ENCODE data around the gene PRX. TPM values are rescaled to one million over a fixed set of nuclear protein-coding genes. Genes with fewer than 3 reads are reported as not detected.

PRX gene
- total and polyA plus RNA-seq, 2 of the 13 experiments (the other 11 are each of a cell fraction or from before 2014, with no cell fraction given), result 0.66 TPM

GRCh38 chr19:40443131-40443999 lies 30.2 kb upstream of the PRX start (continued):
- TF ChIP-seq KLF11 (CRISPR knock-in tag; IDR thresholded peaks at IDR 0.05) (no peak; the same call in 1 of the 2 replicates), NFKB2 (CRISPR knock-in tag; IDR thresholded peaks at IDR 0.05; ENCODE audit: borderline replicate concordance) (peak; percentile 78; the same call in 1 of the 2 replicates), ATRX (CRISPR knock-in tag; IDR thresholded peaks at IDR 0.05; ENCODE audit: borderline replicate concordance) (no peak), RBM22 (optimal IDR thresholded peaks at IDR 0.05; ENCODE audit: low read length) (no peak), ZSCAN30 (CRISPR knock-in tag; IDR thresholded peaks at IDR 0.05) (no peak), DRAP1 (CRISPR knock-in tag; IDR thresholded peaks at IDR 0.05) (peak; percentile 63), CCDC6 (CRISPR knock-in tag; IDR thresholded peaks at IDR 0.05) (0 out of 2 replicates have a peak, but pooled peaks have one; percentile 50), ZFP91 (CRISPR knock-in tag; IDR thresholded peaks at IDR 0.05; ENCODE audit: borderline replicate concordance) (no peak), PAWR (CRISPR knock-in tag; IDR thresholded peaks at IDR 0.05; ENCODE audit: borderline replicate concordance) (no peak), MED13 (CRISPR knock-in tag; IDR thresholded peaks at IDR 0.05) (no peak), IKZF4 (CRISPR knock-in tag; IDR thresholded peaks at IDR 0.05; ENCODE audit: borderline replicate concordance, low read depth, not compliant biosample characterization) (no peak), KDM3A (CRISPR knock-in tag; IDR thresholded peaks at IDR 0.05; ENCODE audit: low read depth) (no peak; the same call in 1 of the 2 replicates), TRAFD1 (CRISPR knock-in tag; IDR thresholded peaks at IDR 0.05; ENCODE audit: borderline replicate concordance) (no peak), ZKSCAN8 (CRISPR knock-in tag; IDR thresholded peaks at IDR 0.05; ENCODE audit: borderline replicate concordance) (no peak), ARNT (IDR thresholded peaks at IDR 0.05) (no peak), ZBTB42 (CRISPR knock-in tag; IDR thresholded peaks at IDR 0.05) (no peak), ZSCAN12 (CRISPR knock-in tag; IDR thresholded peaks at IDR 0.05) (no peak), ZNF317 (CRISPR knock-in tag; IDR thresholded peaks at IDR 0.05) (no peak), ZBTB21 (CRISPR knock-in tag; IDR thresholded peaks at IDR 0.05) (no peak), JDP2 (CRISPR knock-in tag; IDR thresholded peaks at IDR 0.05; ENCODE audit: borderline replicate concordance) (no peak), AKNA (CRISPR knock-in tag; IDR thresholded peaks at IDR 0.05; ENCODE audit: borderline replicate concordance) (no peak)

Data from HepG2 (cell line).